Measurements from ENCODE around the gene NPAP1. TPM values are rescaled to one million over a fixed set of nuclear protein-coding genes. Genes with fewer than 3 reads are reported as not detected.

Gene NPAP1
- total and polyA plus RNA-seq, 2 of the 8 experiments (the other 6 are each of a cell fraction or from before 2014, with no cell fraction given) = 0.07 to 0.08 TPM

- H3K4me1 ChIP-seq (replicated peaks in 1 of 4; ENCODE audit: control insufficient read depth in 3 of 4, insufficient read depth in 4 of 4, low read length in 3 of 4) = peaks cover 0 to 2% (median 0%) of the 10 kb centered on the region in 4 experiments; a peak in 1 of 7 replicates
- FAIRE-seq = no peak
These were observed 6.4 kb downstream of the NPAP1 start for GRCh38 chr15:24682002-24682401.

More at GRCh38 chr15:24682002-24682401, 6.4 kb downstream of the NPAP1 start:
- Histone ChIP-seq H3K9ac (replicated peaks in 1 of 4; ENCODE audit: extremely low read depth in 1 of 4, low read depth in 3 of 4, low read length in 3 of 4) (no peak overlapping the region), H3K56ac (replicated peaks; ENCODE audit: insufficient read length, low read depth, low read length) (no peak overlapping the region), H4K91ac (replicated peaks; ENCODE audit: insufficient read length, low read length) (no peak overlapping the region), H3K4ac (replicated peaks; ENCODE audit: insufficient read length, low read depth, low read length) (no peak overlapping the region), H3K79me2 (ENCODE audit: control insufficient read depth in 1 of 2, insufficient read depth in 2 of 2, low read length in 2 of 2) (no peaks in the 10 kb centered on the region), H2BK5ac (ENCODE audit: low read depth, low read length) (no peak overlapping the region), H4K20me1 (replicated peaks in 1 of 2; ENCODE audit: control insufficient read depth in 1 of 2, insufficient read depth in 2 of 2, low read length in 2 of 2) (no peaks in the 10 kb centered on the region), H3K27me3 (replicated peaks in 1 of 4; ENCODE audit: control insufficient read depth in 3 of 4, extremely low read depth in 1 of 4, insufficient read depth in 3 of 4, low read length in 3 of 4) (no peaks in the 10 kb centered on the region), H3K18ac (ENCODE audit: extremely low read depth, low read length) (no peak overlapping the region), H3K27ac (ENCODE audit: low read depth, low read length) (no peak overlapping the region), H3K14ac (ENCODE audit: insufficient read length) (no peak overlapping the region), H3K4me3 (ENCODE audit: extremely low read depth in 1 of 4, insufficient read depth in 2 of 4, low read depth in 3 of 4, low read length in 4 of 4) (no peak overlapping the region), H2BK15ac (ENCODE audit: low read length) (no peak overlapping the region), H3K9me3 (ENCODE audit: insufficient read depth in 2 of 2, low read depth in 1 of 2, low read length in 1 of 2) (peaks cover 7 to 20% of the 10 kb centered on the region in 2 experiments; a peak in 1 of 4 replicates), H4K8ac (ENCODE audit: extremely low read depth, insufficient read depth, low read length) (no peak overlapping the region), H3K23me2 (ENCODE audit: low read depth, low read length) (no peaks in the 10 kb centered on the region; the same call in 1 of the 2 replicates), H3K36me3 (ENCODE audit: control insufficient read depth in 2 of 4, insufficient read depth in 4 of 4, low read length in 3 of 4) (no peaks in the 10 kb centered on the region), H4K5ac (ENCODE audit: insufficient read length, low read depth, low read length) (no peak overlapping the region), H2BK12ac (ENCODE audit: low read depth, low read length) (no peak overlapping the region), H2BK20ac (ENCODE audit: low read length) (no peak overlapping the region), H2AFZ (ENCODE audit: low read length) (no peak overlapping the region), H2BK120ac (replicated peaks; ENCODE audit: low read depth, low read length) (no peak overlapping the region), H2AK5ac (ENCODE audit: low read depth, low read length) (no peak overlapping the region), H3K79me1 (ENCODE audit: low read depth, low read length) (no peaks in the 10 kb centered on the region), H3K4me2 (ENCODE audit: insufficient read depth in 1 of 2, low read depth in 2 of 2, low read length in 2 of 2) (no peak overlapping the region), H3K23ac (ENCODE audit: insufficient read length) (no peak overlapping the region)
- ChIA-PET CTCF (ENCODE audit: partially characterized antibody) (no interaction called here), POLR2A (ENCODE audit: partially characterized antibody) (no interaction called here)
- DNase-seq (ENCODE audit: low read depth in 1 of 2, low spot score in 2 of 2) = no peak
- TF ChIP-seq EZH2 (IDR thresholded peaks at IDR 0.05; ENCODE audit: low read depth, low read length, severe bottlenecking) (no peak), CHD2 (IDR thresholded peaks at IDR 0.05; ENCODE audit: low read length) (no peak), KDM4A (IDR thresholded peaks at IDR 0.05; ENCODE audit: low read depth, low read length, severe bottlenecking) (no peak), BCL11A (IDR thresholded peaks at IDR 0.05; ENCODE audit: low read depth in 2 of 2, low read length in 2 of 2) (no peak), ASH2L (IDR thresholded peaks at IDR 0.05; ENCODE audit: low read length) (no peak), POLR2AphosphoS5 (IDR thresholded peaks at IDR 0.05; ENCODE audit: low read depth, low read length) (no peak)
- 80% methylated on average over 3 of the region's 3 CpGs; no CpG with 5 or more reads in 1 of the 2 experiments for WGBS, 2 experiments (ENCODE audit: extremely low coverage in 1 of 2, insufficient coverage in 1 of 2, insufficient read length in 1 of 2, insufficient replicate concordance in 2 of 2, low coverage in 1 of 2, low lambda C conversion rate in 2 of 2, missing lambda C conversion rate in 1 of 2)
